Measurements from ENCODE around the gene NEUROD6. TPM values are rescaled to one million over a fixed set of nuclear protein-coding genes. Genes with fewer than 3 reads are reported as not detected.

The NEUROD6 gene
- total and polyA plus RNA-seq, 2 experiments from 2014 or later, result not detected

DNA sequence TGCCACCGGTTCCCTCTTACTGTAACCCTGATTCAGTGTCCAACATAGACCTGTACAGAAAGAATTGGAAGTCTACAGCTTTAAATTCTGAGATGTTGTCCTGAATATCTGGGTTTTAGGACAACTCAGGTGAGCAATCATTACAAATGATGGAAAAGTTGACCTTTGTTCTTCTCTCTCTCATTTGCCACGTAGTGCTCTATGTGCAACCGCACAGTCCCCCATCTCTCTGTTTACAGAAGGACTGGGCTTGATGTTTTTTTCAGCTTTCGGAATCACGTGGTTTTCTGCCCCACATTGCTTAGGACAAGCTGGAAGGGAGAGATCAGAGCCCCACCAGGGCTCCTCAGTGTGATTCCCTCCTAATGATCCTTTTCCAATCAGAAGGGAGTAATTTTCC is 22.2 kb downstream of the NEUROD6 start (continued):
- TF ChIP-seq, protein P1, sequence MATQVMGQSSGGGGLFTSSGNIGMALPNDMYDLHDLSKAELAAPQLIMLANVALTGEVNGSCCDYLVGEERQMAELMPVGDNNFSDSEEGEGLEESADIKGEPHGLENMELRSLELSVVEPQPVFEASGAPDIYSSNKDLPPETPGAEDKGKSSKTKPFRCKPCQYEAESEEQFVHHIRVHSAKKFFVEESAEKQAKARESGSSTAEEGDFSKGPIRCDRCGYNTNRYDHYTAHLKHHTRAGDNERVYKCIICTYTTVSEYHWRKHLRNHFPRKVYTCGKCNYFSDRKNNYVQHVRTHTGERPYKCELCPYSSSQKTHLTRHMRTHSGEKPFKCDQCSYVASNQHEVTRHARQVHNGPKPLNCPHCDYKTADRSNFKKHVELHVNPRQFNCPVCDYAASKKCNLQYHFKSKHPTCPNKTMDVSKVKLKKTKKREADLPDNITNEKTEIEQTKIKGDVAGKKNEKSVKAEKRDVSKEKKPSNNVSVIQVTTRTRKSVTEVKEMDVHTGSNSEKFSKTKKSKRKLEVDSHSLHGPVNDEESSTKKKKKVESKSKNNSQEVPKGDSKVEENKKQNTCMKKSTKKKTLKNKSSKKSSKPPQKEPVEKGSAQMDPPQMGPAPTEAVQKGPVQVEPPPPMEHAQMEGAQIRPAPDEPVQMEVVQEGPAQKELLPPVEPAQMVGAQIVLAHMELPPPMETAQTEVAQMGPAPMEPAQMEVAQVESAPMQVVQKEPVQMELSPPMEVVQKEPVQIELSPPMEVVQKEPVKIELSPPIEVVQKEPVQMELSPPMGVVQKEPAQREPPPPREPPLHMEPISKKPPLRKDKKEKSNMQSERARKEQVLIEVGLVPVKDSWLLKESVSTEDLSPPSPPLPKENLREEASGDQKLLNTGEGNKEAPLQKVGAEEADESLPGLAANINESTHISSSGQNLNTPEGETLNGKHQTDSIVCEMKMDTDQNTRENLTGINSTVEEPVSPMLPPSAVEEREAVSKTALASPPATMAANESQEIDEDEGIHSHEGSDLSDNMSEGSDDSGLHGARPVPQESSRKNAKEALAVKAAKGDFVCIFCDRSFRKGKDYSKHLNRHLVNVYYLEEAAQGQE (IDR thresholded peaks at IDR 0.05; ENCODE audit: unreplicated experiment), result no peak
- TF ChIP-seq ZNF114 (CRISPR knock-in tag; IDR thresholded peaks at IDR 0.05) (no peak), EZH2phosphoT487 (IDR thresholded peaks at IDR 0.05; ENCODE audit: unreplicated experiment) (no peak)

DNA sequence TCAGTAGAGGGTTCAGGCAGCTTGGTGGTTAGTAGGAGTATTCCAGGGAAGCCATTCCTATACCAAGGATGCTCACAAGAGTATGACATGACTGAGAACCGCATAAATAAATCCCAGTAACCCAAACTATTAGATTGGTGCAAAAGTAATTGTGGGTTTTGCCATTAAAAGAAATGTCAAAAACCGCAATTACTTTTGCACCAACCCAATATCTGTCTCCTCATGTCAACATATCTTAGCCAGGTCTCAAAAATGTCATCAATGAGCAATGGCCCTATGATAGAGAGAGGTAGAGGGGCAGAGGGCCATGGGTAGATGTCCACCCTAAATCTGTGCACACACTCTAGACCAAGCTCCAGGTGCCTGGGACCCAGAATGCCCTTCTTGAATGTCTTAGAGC is 23.6 kb downstream of the NEUROD6 start:
- no peak for ATAC-seq
- H3K4me1 ChIP-seq (ENCODE audit: insufficient read depth), result no peaks in the 10 kb centered on the region
- Mint-ChIP-seq H3K4me3 (no peak overlapping the region), H3K4me1 (0 out of 3 replicates have a peak, but pooled peaks cover under 1% of the 10 kb centered on the region), H3K27ac (no peak overlapping the region), H3K27me3 (ENCODE audit: insufficient read depth, low read depth, poor library complexity) (peaks cover 6% of the 10 kb centered on the region), H3K9me3 (no peaks in the 10 kb centered on the region), H3K36me3 (ENCODE audit: low read depth) (no peaks in the 10 kb centered on the region)
- no peaks in the 10 kb centered on the region for H3K36me3 ChIP-seq (ENCODE audit: insufficient read depth)
- no peaks in the 10 kb centered on the region for H3F3A ChIP-seq (replicated peaks; ENCODE audit: low read depth)
- no peak for DNase-seq (ENCODE audit: low spot score)
- no peaks in the 10 kb centered on the region for H3K9me2 ChIP-seq (ENCODE audit: insufficient read depth)
- H4K20me1 ChIP-seq (replicated peaks; ENCODE audit: insufficient read depth), result no peaks in the 10 kb centered on the region
- H3K27ac ChIP-seq (ENCODE audit: low read depth), result no peak overlapping the region
- no peak overlapping the region for H3K4me3 ChIP-seq
- no peak overlapping the region for H3K4me2 ChIP-seq
- H3K27me3 ChIP-seq (ENCODE audit: insufficient read depth), result no peaks in the 10 kb centered on the region
- H2AFZ ChIP-seq, result no peak overlapping the region
- H3K79me2 ChIP-seq (replicated peaks; ENCODE audit: insufficient read depth), result no peaks in the 10 kb centered on the region
- TF ChIP-seq EZH2 (IDR thresholded peaks at IDR 0.05; ENCODE audit: low read depth, unreplicated experiment), result no peak
- TF ChIP-seq EZH2phosphoT487 (IDR thresholded peaks at IDR 0.05; ENCODE audit: unreplicated experiment), result no peak
- no peak for TF ChIP-seq NANOG (IDR thresholded peaks at IDR 0.05; ENCODE audit: borderline replicate concordance)
- TF ChIP-seq CREB1 (CRISPR knock-in tag; IDR thresholded peaks at IDR 0.05; ENCODE audit: low read depth), result no peak
- TF ChIP-seq ZNF114 (CRISPR knock-in tag; IDR thresholded peaks at IDR 0.05), result no peak
- no peak for TF ChIP-seq ZNF331 (CRISPR knock-in tag; IDR thresholded peaks at IDR 0.05; ENCODE audit: low read depth)
- no peak for TF ChIP-seq POLR2AphosphoS5 (IDR thresholded peaks at IDR 0.05; ENCODE audit: low read depth)
- TF ChIP-seq STAT1 (IDR thresholded peaks at IDR 0.05; ENCODE audit: unreplicated experiment), result no peak
- TF ChIP-seq, protein P2, sequence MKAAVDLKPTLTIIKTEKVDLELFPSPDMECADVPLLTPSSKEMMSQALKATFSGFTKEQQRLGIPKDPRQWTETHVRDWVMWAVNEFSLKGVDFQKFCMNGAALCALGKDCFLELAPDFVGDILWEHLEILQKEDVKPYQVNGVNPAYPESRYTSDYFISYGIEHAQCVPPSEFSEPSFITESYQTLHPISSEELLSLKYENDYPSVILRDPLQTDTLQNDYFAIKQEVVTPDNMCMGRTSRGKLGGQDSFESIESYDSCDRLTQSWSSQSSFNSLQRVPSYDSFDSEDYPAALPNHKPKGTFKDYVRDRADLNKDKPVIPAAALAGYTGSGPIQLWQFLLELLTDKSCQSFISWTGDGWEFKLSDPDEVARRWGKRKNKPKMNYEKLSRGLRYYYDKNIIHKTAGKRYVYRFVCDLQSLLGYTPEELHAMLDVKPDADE (IDR thresholded peaks at IDR 0.05), result no peak
- TF ChIP-seq, protein P3, sequence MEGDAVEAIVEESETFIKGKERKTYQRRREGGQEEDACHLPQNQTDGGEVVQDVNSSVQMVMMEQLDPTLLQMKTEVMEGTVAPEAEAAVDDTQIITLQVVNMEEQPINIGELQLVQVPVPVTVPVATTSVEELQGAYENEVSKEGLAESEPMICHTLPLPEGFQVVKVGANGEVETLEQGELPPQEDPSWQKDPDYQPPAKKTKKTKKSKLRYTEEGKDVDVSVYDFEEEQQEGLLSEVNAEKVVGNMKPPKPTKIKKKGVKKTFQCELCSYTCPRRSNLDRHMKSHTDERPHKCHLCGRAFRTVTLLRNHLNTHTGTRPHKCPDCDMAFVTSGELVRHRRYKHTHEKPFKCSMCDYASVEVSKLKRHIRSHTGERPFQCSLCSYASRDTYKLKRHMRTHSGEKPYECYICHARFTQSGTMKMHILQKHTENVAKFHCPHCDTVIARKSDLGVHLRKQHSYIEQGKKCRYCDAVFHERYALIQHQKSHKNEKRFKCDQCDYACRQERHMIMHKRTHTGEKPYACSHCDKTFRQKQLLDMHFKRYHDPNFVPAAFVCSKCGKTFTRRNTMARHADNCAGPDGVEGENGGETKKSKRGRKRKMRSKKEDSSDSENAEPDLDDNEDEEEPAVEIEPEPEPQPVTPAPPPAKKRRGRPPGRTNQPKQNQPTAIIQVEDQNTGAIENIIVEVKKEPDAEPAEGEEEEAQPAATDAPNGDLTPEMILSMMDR (conservative IDR thresholded peaks at IDR 0.05; ENCODE audit: low read depth in 2 of 2), result no peak
- no peak for TF ChIP-seq JUNB (IDR thresholded peaks at IDR 0.05; ENCODE audit: unreplicated experiment)
- TF ChIP-seq, protein P4, sequence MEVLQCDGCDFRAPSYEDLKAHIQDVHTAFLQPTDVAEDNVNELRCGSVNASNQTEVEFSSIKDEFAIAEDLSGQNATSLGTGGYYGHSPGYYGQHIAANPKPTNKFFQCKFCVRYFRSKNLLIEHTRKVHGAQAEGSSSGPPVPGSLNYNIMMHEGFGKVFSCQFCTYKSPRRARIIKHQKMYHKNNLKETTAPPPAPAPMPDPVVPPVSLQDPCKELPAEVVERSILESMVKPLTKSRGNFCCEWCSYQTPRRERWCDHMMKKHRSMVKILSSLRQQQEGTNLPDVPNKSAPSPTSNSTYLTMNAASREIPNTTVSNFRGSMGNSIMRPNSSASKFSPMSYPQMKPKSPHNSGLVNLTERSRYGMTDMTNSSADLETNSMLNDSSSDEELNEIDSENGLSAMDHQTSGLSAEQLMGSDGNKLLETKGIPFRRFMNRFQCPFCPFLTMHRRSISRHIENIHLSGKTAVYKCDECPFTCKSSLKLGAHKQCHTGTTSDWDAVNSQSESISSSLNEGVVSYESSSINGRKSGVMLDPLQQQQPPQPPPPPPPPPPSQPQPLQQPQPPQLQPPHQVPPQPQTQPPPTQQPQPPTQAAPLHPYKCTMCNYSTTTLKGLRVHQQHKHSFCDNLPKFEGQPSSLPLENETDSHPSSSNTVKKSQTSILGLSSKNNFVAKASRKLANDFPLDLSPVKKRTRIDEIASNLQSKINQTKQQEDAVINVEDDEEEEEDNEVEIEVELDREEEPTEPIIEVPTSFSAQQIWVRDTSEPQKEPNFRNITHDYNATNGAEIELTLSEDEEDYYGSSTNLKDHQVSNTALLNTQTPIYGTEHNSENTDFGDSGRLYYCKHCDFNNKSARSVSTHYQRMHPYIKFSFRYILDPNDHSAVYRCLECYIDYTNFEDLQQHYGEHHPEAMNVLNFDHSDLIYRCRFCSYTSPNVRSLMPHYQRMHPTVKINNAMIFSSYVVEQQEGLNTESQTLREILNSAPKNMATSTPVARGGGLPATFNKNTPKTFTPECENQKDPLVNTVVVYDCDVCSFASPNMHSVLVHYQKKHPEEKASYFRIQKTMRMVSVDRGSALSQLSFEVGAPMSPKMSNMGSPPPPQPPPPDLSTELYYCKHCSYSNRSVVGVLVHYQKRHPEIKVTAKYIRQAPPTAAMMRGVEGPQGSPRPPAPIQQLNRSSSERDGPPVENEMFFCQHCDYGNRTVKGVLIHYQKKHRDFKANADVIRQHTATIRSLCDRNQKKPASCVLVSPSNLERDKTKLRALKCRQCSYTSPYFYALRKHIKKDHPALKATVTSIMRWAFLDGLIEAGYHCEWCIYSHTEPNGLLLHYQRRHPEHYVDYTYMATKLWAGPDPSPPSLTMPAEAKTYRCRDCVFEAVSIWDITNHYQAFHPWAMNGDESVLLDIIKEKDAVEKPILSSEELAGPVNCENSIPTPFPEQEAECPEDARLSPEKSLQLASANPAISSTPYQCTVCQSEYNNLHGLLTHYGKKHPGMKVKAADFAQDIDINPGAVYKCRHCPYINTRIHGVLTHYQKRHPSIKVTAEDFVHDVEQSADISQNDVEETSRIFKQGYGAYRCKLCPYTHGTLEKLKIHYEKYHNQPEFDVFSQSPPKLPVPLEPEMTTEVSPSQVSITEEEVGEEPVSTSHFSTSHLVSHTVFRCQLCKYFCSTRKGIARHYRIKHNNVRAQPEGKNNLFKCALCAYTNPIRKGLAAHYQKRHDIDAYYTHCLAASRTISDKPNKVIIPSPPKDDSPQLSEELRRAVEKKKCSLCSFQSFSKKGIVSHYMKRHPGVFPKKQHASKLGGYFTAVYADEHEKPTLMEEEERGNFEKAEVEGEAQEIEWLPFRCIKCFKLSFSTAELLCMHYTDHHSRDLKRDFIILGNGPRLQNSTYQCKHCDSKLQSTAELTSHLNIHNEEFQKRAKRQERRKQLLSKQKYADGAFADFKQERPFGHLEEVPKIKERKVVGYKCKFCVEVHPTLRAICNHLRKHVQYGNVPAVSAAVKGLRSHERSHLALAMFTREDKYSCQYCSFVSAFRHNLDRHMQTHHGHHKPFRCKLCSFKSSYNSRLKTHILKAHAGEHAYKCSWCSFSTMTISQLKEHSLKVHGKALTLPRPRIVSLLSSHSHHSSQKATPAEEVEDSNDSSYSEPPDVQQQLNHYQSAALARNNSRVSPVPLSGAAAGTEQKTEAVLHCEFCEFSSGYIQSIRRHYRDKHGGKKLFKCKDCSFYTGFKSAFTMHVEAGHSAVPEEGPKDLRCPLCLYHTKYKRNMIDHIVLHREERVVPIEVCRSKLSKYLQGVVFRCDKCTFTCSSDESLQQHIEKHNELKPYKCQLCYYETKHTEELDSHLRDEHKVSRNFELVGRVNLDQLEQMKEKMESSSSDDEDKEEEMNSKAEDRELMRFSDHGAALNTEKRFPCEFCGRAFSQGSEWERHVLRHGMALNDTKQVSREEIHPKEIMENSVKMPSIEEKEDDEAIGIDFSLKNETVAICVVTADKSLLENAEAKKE (CRISPR knock-in tag; IDR thresholded peaks at IDR 0.05), result no peak

Data from GM23338 (cell line).